H1 (cell line): Measurements from ENCODE around the gene PES1. TPM values are rescaled to one million over a fixed set of nuclear protein-coding genes. Genes with fewer than 3 reads are reported as not detected.

Experiments
- CTCF ChIA-PET: fragments of 300-600 bp; sonication (Branson Sonifier 250); formaldehyde crosslinking; loops from one replicate; lab custom pipeline; 2021; ENCODE audit not compliant: partially characterized antibody; lab: Charles Lee
- POLR2A ChIA-PET: fragments of 300-600 bp; sonication (Branson Sonifier 250); formaldehyde crosslinking; loops from one replicate; lab custom pipeline; 2021; ENCODE audit warnings: inconsistent platforms; ENCODE audit not compliant: partially characterized antibody; lab: Charles Lee
- DNase-seq, 2 experiments: peaks; one replicate each; pipeline versions ENCODE4 v3.0.0 to v3.0.0-alpha.2; 2010 to 2022; ENCODE audit warnings: low spot score in 2 of 2, low read depth in 1 of 2, mixed read lengths in 1 of 2
- FAIRE-seq: peaks from 2 replicates; lab custom pipeline; 2011; peaks lifted over from hg19 to GRCh38; lab: Jason Lieb, UNC
- H2AFZ ChIP-seq: 2 replicates; pipeline ENCODE4 v1.8.1; 2012; ENCODE audit warnings: low read length, inconsistent platforms
- H2AK5ac ChIP-seq: 2 replicates; pipeline ENCODE4 v1.6.1; 2013; ENCODE audit warnings: low read depth, low read length
- H2BK120ac ChIP-seq: replicated peaks from 2 replicates; pipeline ENCODE3; 2013; ENCODE audit warnings: low read depth, low read length, inconsistent platforms
- H2BK12ac ChIP-seq: 2 replicates; pipeline ENCODE4 v1.6.1; 2013; ENCODE audit warnings: low read depth, low read length
- H2BK15ac ChIP-seq: 2 replicates; pipeline ENCODE4 v1.6.1; 2013; ENCODE audit warnings: low read length
- H2BK20ac ChIP-seq: 2 replicates; pipeline ENCODE4 v1.6.1; 2013; ENCODE audit warnings: low read length
- H2BK5ac ChIP-seq: 2 replicates; pipeline ENCODE4 v1.6.1; 2013; ENCODE audit warnings: low read depth, low read length
- H3K14ac ChIP-seq: 2 replicates; pipeline ENCODE4 v1.6.1; 2013; ENCODE audit warnings: inconsistent platforms; ENCODE audit not compliant: insufficient read length
- H3K18ac ChIP-seq: 2 replicates; pipeline ENCODE4 v1.6.1; 2013; ENCODE audit warnings: low read length; ENCODE audit errors: extremely low read depth
- H3K23ac ChIP-seq: 2 replicates; pipeline ENCODE4 v1.6.1; 2013; ENCODE audit warnings: inconsistent platforms; ENCODE audit not compliant: insufficient read length
- H3K23me2 ChIP-seq: 2 replicates; pipeline ENCODE4 v1.6.1; 2013; ENCODE audit warnings: low read depth, low read length
- H3K27ac ChIP-seq: 2 replicates; pipeline ENCODE4 v1.6.1; 2011; ENCODE audit warnings: low read depth, low read length, inconsistent platforms
- H3K27me3 ChIP-seq, 4 experiments: replicated peaks in 1 of 4; 1 replicate in 1 of 4; 2 replicates in 3 of 4; pipeline versions ENCODE4 v1.6.1 to v1.8.1; 2011 to 2013; ENCODE audit warnings: low read length in 3 of 4, mild to moderate bottlenecking in 3 of 4, inconsistent platforms in 2 of 4, mixed read lengths in 2 of 4, moderate library complexity in 1 of 4; ENCODE audit not compliant: control insufficient read depth in 3 of 4, insufficient read depth in 3 of 4; ENCODE audit errors: extremely low read depth in 1 of 4
- H3K36me3 ChIP-seq, 4 experiments: 2 replicates each; pipeline versions ENCODE4 v1.6.1 to v1.8.1; 2011 to 2013; ENCODE audit warnings: mild to moderate bottlenecking in 4 of 4, low read length in 3 of 4, moderate library complexity in 2 of 4, control low read depth in 1 of 4, inconsistent platforms in 1 of 4; ENCODE audit not compliant: insufficient read depth in 4 of 4, control insufficient read depth in 2 of 4
- H3K4ac ChIP-seq: replicated peaks from 2 replicates; pipeline ENCODE3; 2013; ENCODE audit warnings: low read length, low read depth, mixed read lengths, inconsistent platforms; ENCODE audit not compliant: insufficient read length
- H3K4me1 ChIP-seq, 4 experiments: replicated peaks in 1 of 4; 1 replicate in 1 of 4; 2 replicates in 3 of 4; pipeline versions ENCODE4 v1.6.1 to v1.8.1; 2011 to 2013; ENCODE audit warnings: low read length in 3 of 4, inconsistent platforms in 2 of 4, mixed read lengths in 1 of 4; ENCODE audit not compliant: insufficient read depth in 4 of 4, control insufficient read depth in 3 of 4
- H3K4me2 ChIP-seq, 2 experiments: 2 replicates each; pipeline versions ENCODE4 v1.6.1 to v1.8.1; 2011 to 2013; ENCODE audit warnings: low read depth in 2 of 2, low read length in 2 of 2, control low read depth in 1 of 2, inconsistent platforms in 1 of 2, mild to moderate bottlenecking in 1 of 2; ENCODE audit not compliant: insufficient read depth in 1 of 2
- H3K4me3 ChIP-seq, 4 experiments: fragments of 200-600, 300-600 bp in 1 of 4; sonication (generic), shearing (Covaris generic), sonication (Bioruptor Twin) in 1 of 4; 2 replicates each; pipeline versions ENCODE4 v1.5.1 to v1.8.1; 2011 to 2016; ENCODE audit warnings: low read length in 4 of 4, low read depth in 3 of 4, control low read depth in 2 of 4, inconsistent platforms in 2 of 4, mild to moderate bottlenecking in 2 of 4, mixed read lengths in 1 of 4, moderate library complexity in 1 of 4; ENCODE audit not compliant: insufficient read depth in 2 of 4; ENCODE audit errors: extremely low read depth in 1 of 4
- H3K56ac ChIP-seq: replicated peaks from 2 replicates; pipeline ENCODE3; 2013; ENCODE audit warnings: low read depth, mild to moderate bottlenecking, mixed read lengths, low read length, inconsistent platforms; ENCODE audit not compliant: insufficient read length
- H3K79me1 ChIP-seq: 2 replicates; pipeline ENCODE4 v1.6.1; 2013; ENCODE audit warnings: low read depth, low read length, control low read depth
- H3K79me2 ChIP-seq, 2 experiments: 2 replicates each; pipeline versions ENCODE4 v1.6.1 to v1.8.1; 2012 to 2013; ENCODE audit warnings: low read length in 2 of 2, mild to moderate bottlenecking in 2 of 2, inconsistent platforms in 1 of 2; ENCODE audit not compliant: insufficient read depth in 2 of 2, control insufficient read depth in 1 of 2
- H3K9ac ChIP-seq, 4 experiments: replicated peaks in 1 of 4; 1 replicate in 1 of 4; 2 replicates in 3 of 4; pipeline versions ENCODE4 v1.6.1 to v1.8.1; 2011 to 2013; ENCODE audit warnings: low read depth in 3 of 4, low read length in 3 of 4, control low read depth in 2 of 4, mild to moderate bottlenecking in 2 of 4, moderate library complexity in 2 of 4, inconsistent platforms in 1 of 4; ENCODE audit errors: extremely low read depth in 1 of 4
- H3K9me3 ChIP-seq, 2 experiments: 2 replicates each; pipeline versions ENCODE4 v1.6.1 to v1.8.1; 2012 to 2013; ENCODE audit warnings: mild to moderate bottlenecking in 2 of 2, moderate library complexity in 2 of 2, control low read depth in 1 of 2, inconsistent platforms in 1 of 2, low read depth in 1 of 2, low read length in 1 of 2, mixed read lengths in 1 of 2; ENCODE audit not compliant: insufficient read depth in 2 of 2
- H4K20me1 ChIP-seq, 2 experiments: replicated peaks in 1 of 2; 2 replicates each; pipeline versions ENCODE3 to v1.8.1; 2011 to 2013; ENCODE audit warnings: inconsistent platforms in 2 of 2, low read length in 2 of 2, mild to moderate bottlenecking in 1 of 2; ENCODE audit not compliant: insufficient read depth in 2 of 2, control insufficient read depth in 1 of 2
- H4K5ac ChIP-seq: 2 replicates; pipeline ENCODE4 v1.6.1; 2013; ENCODE audit warnings: low read length, low read depth, mixed read lengths, inconsistent platforms; ENCODE audit not compliant: insufficient read length
- H4K8ac ChIP-seq: 2 replicates; pipeline ENCODE4 v1.8.0; 2013; ENCODE audit warnings: mild to moderate bottlenecking, moderate library complexity, low read length, inconsistent platforms; ENCODE audit not compliant: insufficient read depth; ENCODE audit errors: extremely low read depth
- H4K91ac ChIP-seq: replicated peaks from 2 replicates; pipeline ENCODE3; 2013; ENCODE audit warnings: low read length, mixed read lengths, inconsistent platforms; ENCODE audit not compliant: insufficient read length
- CHD1 ChIP-seq: IDR thresholded peaks from 2 replicates; pipeline ENCODE4 v1.6.1; 2012; ENCODE audit warnings: low read depth, low read length, improper control_type of control experiment
- CTBP2 ChIP-seq: IDR thresholded peaks from 2 replicates; pipeline ENCODE4 v1.7.0; 2011; ENCODE audit warnings: borderline replicate concordance, mild to moderate bottlenecking, moderate library complexity, mixed read lengths, low read length; ENCODE audit not compliant: insufficient read depth, insufficient read length
- EP300 ChIP-seq, 2 experiments: IDR thresholded peaks; 1 replicate in 1 of 2; 2 replicates in 1 of 2; pipeline ENCODE4 v1.6.1; 2011 to 2012; ENCODE audit warnings: low read depth in 2 of 2, low read length in 2 of 2, mild to moderate bottlenecking in 2 of 2, borderline replicate concordance in 1 of 2, inconsistent platforms in 1 of 2, moderate library complexity in 1 of 2
- FOSL1 ChIP-seq: IDR thresholded peaks from 2 replicates; pipeline ENCODE4 v1.6.1; 2011; ENCODE audit warnings: mild to moderate bottlenecking, low read depth, low read length, moderate library complexity; ENCODE audit not compliant: insufficient read depth
- JUN ChIP-seq: IDR thresholded peaks from 2 replicates; pipeline ENCODE4 v1.6.1; 2011; ENCODE audit warnings: low read depth, mild to moderate bottlenecking, improper control_type of control experiment, low read length
- KDM4A ChIP-seq: IDR thresholded peaks from one replicate; pipeline ENCODE4 v1.7.1; 2012; ENCODE audit warnings: low read depth, mild to moderate bottlenecking, moderate library complexity, low read length, inconsistent platforms; ENCODE audit not compliant: severe bottlenecking
- MAFK ChIP-seq: IDR thresholded peaks from 2 replicates; pipeline ENCODE4 v1.6.1; 2012; ENCODE audit warnings: low read depth, mild to moderate bottlenecking, improper control_type of control experiment, low read length
- NANOG ChIP-seq: IDR thresholded peaks from 2 replicates; pipeline ENCODE4 v1.6.1; 2011; ENCODE audit warnings: low read length, low read depth, mild to moderate bottlenecking, inconsistent platforms; ENCODE audit not compliant: insufficient read depth, poor library complexity, severe bottlenecking
- SRF ChIP-seq: IDR thresholded peaks from 2 replicates; pipeline ENCODE4 v1.6.1; 2011; ENCODE audit warnings: mild to moderate bottlenecking, low read depth, low read length, moderate library complexity
- TAF7 ChIP-seq: optimal IDR thresholded peaks from 2 replicates; pipeline ENCODE3; 2011; ENCODE audit warnings: low read depth, mild to moderate bottlenecking, inconsistent platforms, low read length, moderate library complexity, borderline replicate concordance
- TBP ChIP-seq: IDR thresholded peaks from 2 replicates; pipeline ENCODE4 v1.6.1; 2011; ENCODE audit warnings: low read depth, low read length, improper control_type of control experiment
- WGBS, 2 experiments: shearing (Covaris generic) in 1 of 2; methylation state at CpG; one replicate each; pipeline versions ENCODE4 v1.1.6 to v1.1.7; 2013 to 2015; ENCODE audit warnings: low lambda C conversion rate in 2 of 2, mixed read lengths in 2 of 2, inconsistent platforms in 1 of 2, low coverage in 1 of 2, missing lambda C conversion rate in 1 of 2; ENCODE audit not compliant: insufficient replicate concordance in 2 of 2, insufficient coverage in 1 of 2, insufficient read length in 1 of 2; ENCODE audit errors: extremely low coverage in 1 of 2, missing lambda C conversion rate in 1 of 2; 5-methylcytosine and 5-hydroxymethylcytosine counted together
- polyA plus RNA-seq, 7 experiments: library from polyadenylated mRNA; depleted of rRNA in 3 of 7; stranded (reverse) in 5 of 7; unstranded in 2 of 7; fragments of >200 nt in 5 of 7; fragments of 200-250 nt in 2 of 7; gene quantifications; 1 replicate in 5 of 7; 2 replicates in 1 of 7; 4 replicates in 1 of 7; pipeline versions ENCODE4 v1.2.1 to v1.2.3, GENCODE V29; 2011 to 2013; ENCODE audit warnings: missing spikeins in 2 of 7, mixed read lengths in 2 of 7
- total RNA-seq: library from RNA; stranded (reverse); fragmentation: NEBNext Ultra II Directional; extraction: Animal tissue kit (Norgen Biotek cat#: 25700); gene quantifications from 2 replicates; pipeline ENCODE4 v1.2.1, GENCODE V29; 2021
- TF ChIP-seq, protein P1 (sequence below): IDR thresholded peaks from 2 replicates; pipeline ENCODE4 v1.6.1; 2011; ENCODE audit warnings: low read length, improper control_type of control experiment

PES1 gene
- total and polyA plus RNA-seq, 2 of the 8 experiments (the other 6 are each of a cell fraction or from before 2014, with no cell fraction given), result 121 to 191 TPM

DNA sequence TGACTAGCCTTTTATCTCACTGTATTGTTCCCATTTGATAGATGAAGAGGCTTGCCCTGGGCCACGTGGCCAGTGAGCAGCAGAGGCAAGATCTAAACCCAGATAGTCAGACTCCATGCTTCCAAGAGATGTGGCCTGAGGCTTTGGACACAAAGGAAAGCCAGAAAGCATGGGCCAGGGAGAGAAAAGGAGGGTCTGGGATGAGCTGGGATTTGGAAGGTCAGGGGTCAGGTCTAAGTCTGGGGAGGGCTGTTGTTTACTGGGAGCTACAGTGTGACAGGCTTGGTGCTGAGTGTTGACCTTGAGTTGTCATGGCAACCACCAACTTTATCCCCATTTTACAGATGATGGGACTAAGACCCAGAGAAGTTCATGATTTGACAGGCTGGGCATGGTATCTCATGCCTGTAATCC lies 46.0 kb upstream of the PES1 start:
- Histone ChIP-seq H4K20me1 (peaks cover 0 to 2% of the 10 kb centered on the region in 2 experiments), H3K4me1 (peaks cover 0 to 22% (median 14%) of the 10 kb centered on the region in 4 experiments; a peak in 6 of 7 replicates), H3K56ac (no peak overlapping the region), H2BK20ac (no peak overlapping the region), H4K5ac (peak overlapping the region; percentile 46), H3K9me3 (no peaks in the 10 kb centered on the region), H3K14ac (no peak overlapping the region), H3K79me2 (no peaks in the 10 kb centered on the region; a peak in 1 of 4 replicates), H3K27ac (no peak overlapping the region), H2BK5ac (no peak overlapping the region), H3K4ac (no peak overlapping the region), H3K23ac (no peak overlapping the region), H4K91ac (no peak overlapping the region), H2BK12ac (no peak overlapping the region), H3K18ac (no peak overlapping the region), H3K4me2 (no peak overlapping the region), H4K8ac (no peak overlapping the region), H2BK15ac (no peak overlapping the region), H3K36me3 (no peaks in the 10 kb centered on the region), H2AFZ (no peak overlapping the region), H3K4me3 (no peak overlapping the region), H3K9ac (no peak overlapping the region), H2AK5ac (no peak overlapping the region), H2BK120ac (no peak overlapping the region), H3K23me2 (peaks cover 11% of the 10 kb centered on the region; the same call in 1 of the 2 replicates), H3K27me3 (peaks cover 0 to 4% (median 0%) of the 10 kb centered on the region in 4 experiments; a peak in 2 of 7 replicates), H3K79me1 (peaks cover 2% of the 10 kb centered on the region; the same call in 1 of the 2 replicates)
- FAIRE-seq (no peak), DNase-seq (no peak)
- WGBS, 2 experiments, result 82% methylated on average over 1 of the region's 1 CpG; no CpG with 5 or more reads in 1 of the 2 experiments
- ChIA-PET POLR2A (interaction anchor here (0.9 to 1.6 kb wide), 2 partner anchors 18 kb away, joined by 4 to 5 read pairs; no protein-coding TSS in a partner anchor), CTCF (interaction anchor here (0.6 to 7.8 kb wide), 5 partner anchors 13 to 117 kb away, joined by 3 to 137 read pairs (median 4); no protein-coding TSS in a partner anchor)
- no peak for TF ChIP-seq CTBP2
- no peak for TF ChIP-seq KDM4A
- no peak for TF ChIP-seq MAFK
- TF ChIP-seq JUN, result no peak
- no peak for TF ChIP-seq TBP
- no peak for TF ChIP-seq NANOG
- no peak for TF ChIP-seq SRF
- TF ChIP-seq, protein P1, sequence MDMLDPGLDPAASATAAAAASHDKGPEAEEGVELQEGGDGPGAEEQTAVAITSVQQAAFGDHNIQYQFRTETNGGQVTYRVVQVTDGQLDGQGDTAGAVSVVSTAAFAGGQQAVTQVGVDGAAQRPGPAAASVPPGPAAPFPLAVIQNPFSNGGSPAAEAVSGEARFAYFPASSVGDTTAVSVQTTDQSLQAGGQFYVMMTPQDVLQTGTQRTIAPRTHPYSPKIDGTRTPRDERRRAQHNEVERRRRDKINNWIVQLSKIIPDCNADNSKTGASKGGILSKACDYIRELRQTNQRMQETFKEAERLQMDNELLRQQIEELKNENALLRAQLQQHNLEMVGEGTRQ, result no peak
- no peak for TF ChIP-seq EP300 (IDR thresholded peaks at IDR 0.05; ENCODE audit: borderline replicate concordance in 1 of 2, low read depth in 2 of 2, low read length in 2 of 2)
- no peak for TF ChIP-seq TAF7
- no peak for TF ChIP-seq FOSL1
- no peak for TF ChIP-seq CHD1
